Caco-2 (cell line): ENCODE data around the gene DLGAP4. TPM values are rescaled to one million over a fixed set of nuclear protein-coding genes. Genes with fewer than 3 reads are reported as not detected.
A peak's percentile ranks its signal among the peaks of the same experiment; 100 is the strongest.

Source experiments
- BruUV-seq: library from RNA; stranded (reverse); fragments of 400-500 nt; replicated peaks from 2 replicates; lab custom pipeline; 2021; lab: Mats Ljungman, UMichigan
- CTCF ChIA-PET: fragments of 300-600 bp; sonication (Branson Sonifier 250); formaldehyde crosslinking; loops from one replicate; lab custom pipeline; 2022; ENCODE audit warnings: antibody characterized with exemption; lab: Charles Lee
- POLR2A ChIA-PET: fragments of 300-600 bp; sonication (Branson Sonifier 250); formaldehyde crosslinking; loops from one replicate; lab custom pipeline; 2022; ENCODE audit warnings: antibody characterized with exemption; lab: Charles Lee
- DNase-seq, 2 experiments: peaks; one replicate each; pipeline versions ENCODE4 v3.0.0 to v3.0.0-alpha.2; 2020 to 2022
- H3K27me3 ChIP-seq: replicated peaks from 2 replicates; pipeline ENCODE4 v1.6.0; 2011; ENCODE audit warnings: low read length; ENCODE audit not compliant: control insufficient read depth, insufficient read depth
- H3K36me3 ChIP-seq: 2 replicates; pipeline ENCODE4 v1.5.1; 2011; ENCODE audit warnings: low read length; ENCODE audit not compliant: control insufficient read depth, insufficient read depth
- H3K4me1 ChIP-seq: fragments of 250-450 bp; sonication (Bioruptor Pico); 2 replicates; pipeline ENCODE4 v1.5.1; 2020; ENCODE audit warnings: mild to moderate bottlenecking
- H3K4me3 ChIP-seq: 2 replicates; pipeline ENCODE4 v1.5.1; 2011; ENCODE audit warnings: low read depth, mild to moderate bottlenecking, control low read depth, low read length
- H3K9me3 ChIP-seq: fragments of 250-450 bp; sonication (Bioruptor Pico); 2 replicates; pipeline ENCODE4 v1.5.1; 2020; ENCODE audit warnings: mild to moderate bottlenecking, moderate library complexity
- H3K27ac Mint-ChIP-seq: one replicate; pipeline ENCODE4 v1.8.0; 2022; ENCODE audit warnings: mixed read lengths; ENCODE audit not compliant: unreplicated experiment
- H3K27me3 Mint-ChIP-seq: one replicate; pipeline ENCODE4 v1.8.0; 2022; ENCODE audit warnings: mixed read lengths; ENCODE audit not compliant: insufficient read depth, unreplicated experiment
- H3K36me3 Mint-ChIP-seq: one replicate; pipeline ENCODE4 v1.8.0; 2022; ENCODE audit warnings: mild to moderate bottlenecking, mixed read lengths; ENCODE audit not compliant: insufficient read depth, unreplicated experiment
- H3K4me1 Mint-ChIP-seq: one replicate; pipeline ENCODE4 v1.8.0; 2022; ENCODE audit warnings: low read depth, mixed read lengths; ENCODE audit not compliant: unreplicated experiment
- H3K4me3 Mint-ChIP-seq: one replicate; pipeline ENCODE4 v1.8.0; 2022; ENCODE audit warnings: mild to moderate bottlenecking, moderate library complexity, mixed read lengths; ENCODE audit not compliant: unreplicated experiment
- H3K9me3 Mint-ChIP-seq: one replicate; pipeline ENCODE4 v1.8.0; 2022; ENCODE audit warnings: mixed read lengths; ENCODE audit not compliant: unreplicated experiment
- intact Hi-C: fragments of 100-400 bp; cut with micrococcal nuclease; formaldehyde crosslinking; loops from one replicate; pipeline ENCODE4 v1.10.0; 2022; ENCODE audit not compliant: unreplicated experiment
- total RNA-seq: library from RNA; stranded (reverse); gene quantifications from 2 replicates; pipeline ENCODE4 v1.2.3, GENCODE V29; 2022
- TF ChIP-seq, protein P1 (sequence below), 2 experiments: fragments of 200-600 bp in 1 of 2; IDR thresholded peaks; 1 replicate in 1 of 2; 2 replicates in 1 of 2; pipeline versions ENCODE4 v1.5.1 to v1.8.0; 2011 to 2022; ENCODE audit warnings: antibody characterized with exemption in 1 of 2, control low read depth in 1 of 2, inconsistent platforms in 1 of 2, low read depth in 1 of 2, low read length in 1 of 2, mild to moderate bottlenecking in 1 of 2, moderate library complexity in 1 of 2; ENCODE audit not compliant: insufficient read depth in 1 of 2, severe bottlenecking in 1 of 2, unreplicated experiment in 1 of 2

The DLGAP4 gene
- total RNA-seq, 1 experiment from 2014 or later: 122 TPM

DNA sequence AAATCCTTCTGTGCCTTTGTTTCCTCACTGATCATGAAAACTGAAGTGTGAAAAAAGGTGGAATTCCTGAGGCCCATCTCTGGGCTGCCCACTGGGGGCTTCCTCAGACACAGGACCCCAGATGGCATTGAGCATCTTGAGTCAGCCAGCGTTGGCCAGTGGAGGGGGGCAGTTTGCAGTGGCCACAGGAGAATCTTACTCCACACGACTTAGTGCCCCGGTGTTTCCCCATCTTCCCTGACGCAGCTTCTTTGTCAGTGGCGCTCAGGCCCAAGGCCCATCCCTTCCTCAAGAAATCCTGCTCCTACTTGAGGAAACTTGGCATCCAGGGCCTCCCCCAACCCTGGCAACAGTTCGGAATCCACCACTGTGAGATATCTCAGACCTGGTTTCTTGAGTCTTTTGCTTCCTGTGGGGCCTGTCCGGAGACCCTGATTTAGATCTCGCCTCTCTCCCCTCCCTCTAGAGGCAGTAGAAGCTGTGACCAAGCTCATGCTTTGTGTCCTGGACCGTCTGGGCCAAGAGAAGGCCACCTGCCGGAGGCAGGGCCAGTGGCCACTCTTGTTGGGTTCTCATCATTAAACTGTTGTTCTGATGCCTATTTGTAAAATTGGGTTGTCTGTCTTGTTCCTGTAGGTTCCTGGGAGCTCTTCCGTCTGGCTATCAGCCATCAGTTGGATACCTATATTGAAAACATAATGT, 20.2 kb upstream of the DLGAP4 start:
- no TSS peak for BruUV-seq
- DNase-seq: peak in 1 of 2 experiments; percentile 48
- Mint-ChIP-seq H3K4me3 (no peak overlapping the region), H3K27ac (no peak overlapping the region), H3K27me3 (peaks cover 44% of the 10 kb centered on the region), H3K9me3 (no peaks in the 10 kb centered on the region), H3K4me1 (no peaks in the 10 kb centered on the region), H3K36me3 (no peaks in the 10 kb centered on the region)
- no peaks in the 10 kb centered on the region; the same call in none of the 2 replicates for H3K27me3 ChIP-seq
- TF ChIP-seq, protein P1, sequence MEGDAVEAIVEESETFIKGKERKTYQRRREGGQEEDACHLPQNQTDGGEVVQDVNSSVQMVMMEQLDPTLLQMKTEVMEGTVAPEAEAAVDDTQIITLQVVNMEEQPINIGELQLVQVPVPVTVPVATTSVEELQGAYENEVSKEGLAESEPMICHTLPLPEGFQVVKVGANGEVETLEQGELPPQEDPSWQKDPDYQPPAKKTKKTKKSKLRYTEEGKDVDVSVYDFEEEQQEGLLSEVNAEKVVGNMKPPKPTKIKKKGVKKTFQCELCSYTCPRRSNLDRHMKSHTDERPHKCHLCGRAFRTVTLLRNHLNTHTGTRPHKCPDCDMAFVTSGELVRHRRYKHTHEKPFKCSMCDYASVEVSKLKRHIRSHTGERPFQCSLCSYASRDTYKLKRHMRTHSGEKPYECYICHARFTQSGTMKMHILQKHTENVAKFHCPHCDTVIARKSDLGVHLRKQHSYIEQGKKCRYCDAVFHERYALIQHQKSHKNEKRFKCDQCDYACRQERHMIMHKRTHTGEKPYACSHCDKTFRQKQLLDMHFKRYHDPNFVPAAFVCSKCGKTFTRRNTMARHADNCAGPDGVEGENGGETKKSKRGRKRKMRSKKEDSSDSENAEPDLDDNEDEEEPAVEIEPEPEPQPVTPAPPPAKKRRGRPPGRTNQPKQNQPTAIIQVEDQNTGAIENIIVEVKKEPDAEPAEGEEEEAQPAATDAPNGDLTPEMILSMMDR (IDR thresholded peaks at IDR 0.05; ENCODE audit: insufficient read depth in 1 of 2, low read depth in 1 of 2, low read length in 1 of 2, severe bottlenecking in 1 of 2, unreplicated experiment in 1 of 2): peak; percentile 13 to 24
- no peaks in the 10 kb centered on the region for H3K36me3 ChIP-seq
- H3K4me1 ChIP-seq: no peaks in the 10 kb centered on the region
- ChIA-PET CTCF (interaction anchor here (0.6 to 1.3 kb wide), 4 partner anchors 12 to 114 kb away, joined by 3 to 5 read pairs (median 4); no protein-coding TSS in a partner anchor), POLR2A (no interaction called here)
- no peaks in the 10 kb centered on the region for H3K9me3 ChIP-seq
- intact Hi-C loops: no loop called here
- no peak overlapping the region for H3K4me3 ChIP-seq

- Mint-ChIP-seq H3K4me1 (no peaks in the 10 kb centered on the region), H3K9me3 (no peaks in the 10 kb centered on the region), H3K27ac (no peak overlapping the region), H3K27me3 (peaks cover 44% of the 10 kb centered on the region), H3K36me3 (no peaks in the 10 kb centered on the region), H3K4me3 (no peak overlapping the region)
- intact Hi-C loops: no loop called here
- 0 out of 2 replicates have a peak, but pooled peaks cover 3% of the 10 kb centered on the region for H3K9me3 ChIP-seq
- no peaks in the 10 kb centered on the region; the same call in 1 of the 2 replicates for H3K27me3 ChIP-seq
- no peaks in the 10 kb centered on the region for H3K36me3 ChIP-seq
- ChIA-PET POLR2A (no interaction called here), CTCF (no interaction called here)
- no peak for DNase-seq
- no peak overlapping the region for H3K4me3 ChIP-seq
- H3K4me1 ChIP-seq: no peaks in the 10 kb centered on the region
- TF ChIP-seq, protein P1 (IDR thresholded peaks at IDR 0.05; ENCODE audit: insufficient read depth in 1 of 2, low read depth in 1 of 2, low read length in 1 of 2, severe bottlenecking in 1 of 2, unreplicated experiment in 1 of 2): no peak
- BruUV-seq: no TSS peak
These were observed 8.5 kb upstream of the DLGAP4 start for GRCh38 chr20:36297656-36298055.

DNA sequence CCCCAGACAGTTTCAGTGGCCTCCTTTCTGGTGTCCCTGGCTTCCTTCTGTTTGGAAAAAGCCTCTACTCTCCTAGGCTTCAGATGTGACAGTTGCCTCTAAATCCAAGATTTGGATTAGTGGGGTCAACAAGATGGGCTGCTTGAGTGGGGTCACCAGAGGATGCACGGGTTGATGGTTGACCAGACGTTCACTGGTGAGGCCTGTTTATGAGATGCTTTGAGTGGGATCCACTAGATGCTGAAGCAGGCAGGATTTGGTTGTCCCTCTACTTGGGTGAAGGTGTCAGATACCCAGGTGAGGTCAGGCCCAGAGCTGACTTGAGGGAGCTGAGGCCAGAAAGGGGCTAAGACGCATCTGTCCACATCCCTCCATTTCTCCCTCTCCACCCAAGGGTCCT, 8.1 kb upstream of the DLGAP4 start:
- H3K9me3 Mint-ChIP-seq: no peaks in the 10 kb centered on the region
- ChIA-PET CTCF (no interaction called here), POLR2A (no interaction called here)
- H3K27ac Mint-ChIP-seq: no peak overlapping the region
- peaks cover 46% of the 10 kb centered on the region for H3K27me3 Mint-ChIP-seq
- H3K36me3 ChIP-seq: no peaks in the 10 kb centered on the region
- no peaks in the 10 kb centered on the region for H3K36me3 Mint-ChIP-seq
- TF ChIP-seq, protein P1 (IDR thresholded peaks at IDR 0.05; ENCODE audit: insufficient read depth in 1 of 2, low read depth in 1 of 2, low read length in 1 of 2, severe bottlenecking in 1 of 2, unreplicated experiment in 1 of 2): no peak
- DNase-seq: peak in 1 of 2 experiments; percentile 22
- no peaks in the 10 kb centered on the region for H3K4me1 ChIP-seq
- no TSS peak for BruUV-seq
- peaks cover 2% of the 10 kb centered on the region for H3K27me3 ChIP-seq
- no peak overlapping the region for H3K4me3 Mint-ChIP-seq
- H3K4me1 Mint-ChIP-seq: no peaks in the 10 kb centered on the region
- H3K9me3 ChIP-seq: 0 out of 2 replicates have a peak, but pooled peaks cover 2% of the 10 kb centered on the region
- intact Hi-C loops: no loop called here
- no peak overlapping the region for H3K4me3 ChIP-seq
